ENCODE measurements around the gene SULT2B1. TPM values are rescaled to one million over a fixed set of nuclear protein-coding genes. Genes with fewer than 3 reads are reported as not detected.

Gene SULT2B1
- total RNA-seq, 1 donor from 2014 or later = 1.6 TPM

DNA sequence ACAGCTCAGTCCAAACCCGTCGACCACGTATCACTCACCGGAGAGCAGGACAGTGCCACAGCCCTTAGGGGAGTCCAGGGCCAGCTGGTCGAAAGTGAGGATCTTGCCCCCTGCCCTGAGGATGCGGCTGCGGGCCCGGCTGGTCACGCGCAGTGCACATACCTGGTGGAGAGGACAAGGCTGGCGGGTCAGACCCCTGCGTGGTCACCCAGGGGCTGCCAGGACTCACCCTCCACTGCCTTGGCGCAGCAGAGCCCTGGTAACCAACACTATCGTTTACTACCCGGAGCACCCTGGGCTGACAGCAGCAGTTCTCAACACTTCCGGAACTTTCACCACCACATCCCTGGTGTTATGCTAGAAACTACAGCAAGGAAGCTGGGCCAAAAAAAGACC is 64.1 kb downstream of the SULT2B1 start:
- H3K27ac ChIP-seq = no peak overlapping the region
- Mint-ChIP-seq H3K4me1 (peaks cover 40% of the 10 kb centered on the region), H3K27ac (no peak overlapping the region), H3K4me3 (peak overlapping the region; percentile 77), H3K36me3 (peaks cover 15% of the 10 kb centered on the region), H3K9me3 (no peaks in the 10 kb centered on the region), H3K27me3 (ENCODE audit: insufficient read depth, low read depth) (peaks cover 6% of the 10 kb centered on the region)
- no peaks in the 10 kb centered on the region for H3K36me3 ChIP-seq
- DNase-seq (ENCODE audit: low spot score) = no peak
- peaks cover 46% of the 10 kb centered on the region for H4K20me1 ChIP-seq (ENCODE audit: low read depth)
- peaks cover 46% of the 10 kb centered on the region for H3K4me1 ChIP-seq
- H2AFZ ChIP-seq (replicated peaks) = no peak overlapping the region
- H3F3A ChIP-seq (ENCODE audit: low read depth) = peaks cover 62% of the 10 kb centered on the region
- TF ChIP-seq EZH2phosphoT487 (IDR thresholded peaks at IDR 0.05) (no peak), EZH2 (IDR thresholded peaks at IDR 0.05) (no peak)
- TF ChIP-seq, protein P1, sequence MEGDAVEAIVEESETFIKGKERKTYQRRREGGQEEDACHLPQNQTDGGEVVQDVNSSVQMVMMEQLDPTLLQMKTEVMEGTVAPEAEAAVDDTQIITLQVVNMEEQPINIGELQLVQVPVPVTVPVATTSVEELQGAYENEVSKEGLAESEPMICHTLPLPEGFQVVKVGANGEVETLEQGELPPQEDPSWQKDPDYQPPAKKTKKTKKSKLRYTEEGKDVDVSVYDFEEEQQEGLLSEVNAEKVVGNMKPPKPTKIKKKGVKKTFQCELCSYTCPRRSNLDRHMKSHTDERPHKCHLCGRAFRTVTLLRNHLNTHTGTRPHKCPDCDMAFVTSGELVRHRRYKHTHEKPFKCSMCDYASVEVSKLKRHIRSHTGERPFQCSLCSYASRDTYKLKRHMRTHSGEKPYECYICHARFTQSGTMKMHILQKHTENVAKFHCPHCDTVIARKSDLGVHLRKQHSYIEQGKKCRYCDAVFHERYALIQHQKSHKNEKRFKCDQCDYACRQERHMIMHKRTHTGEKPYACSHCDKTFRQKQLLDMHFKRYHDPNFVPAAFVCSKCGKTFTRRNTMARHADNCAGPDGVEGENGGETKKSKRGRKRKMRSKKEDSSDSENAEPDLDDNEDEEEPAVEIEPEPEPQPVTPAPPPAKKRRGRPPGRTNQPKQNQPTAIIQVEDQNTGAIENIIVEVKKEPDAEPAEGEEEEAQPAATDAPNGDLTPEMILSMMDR (IDR thresholded peaks at IDR 0.05) = no peak
- H3K4me2 ChIP-seq = no peak overlapping the region
- no peaks in the 10 kb centered on the region for H3K9me3 ChIP-seq (ENCODE audit: low read depth)
- no peak overlapping the region for H3K9ac ChIP-seq
- peaks cover 47% of the 10 kb centered on the region for H3K79me2 ChIP-seq (ENCODE audit: low read depth)
- H3K4me3 ChIP-seq = no peak overlapping the region
- no peaks in the 10 kb centered on the region for H3K27me3 ChIP-seq

DNA sequence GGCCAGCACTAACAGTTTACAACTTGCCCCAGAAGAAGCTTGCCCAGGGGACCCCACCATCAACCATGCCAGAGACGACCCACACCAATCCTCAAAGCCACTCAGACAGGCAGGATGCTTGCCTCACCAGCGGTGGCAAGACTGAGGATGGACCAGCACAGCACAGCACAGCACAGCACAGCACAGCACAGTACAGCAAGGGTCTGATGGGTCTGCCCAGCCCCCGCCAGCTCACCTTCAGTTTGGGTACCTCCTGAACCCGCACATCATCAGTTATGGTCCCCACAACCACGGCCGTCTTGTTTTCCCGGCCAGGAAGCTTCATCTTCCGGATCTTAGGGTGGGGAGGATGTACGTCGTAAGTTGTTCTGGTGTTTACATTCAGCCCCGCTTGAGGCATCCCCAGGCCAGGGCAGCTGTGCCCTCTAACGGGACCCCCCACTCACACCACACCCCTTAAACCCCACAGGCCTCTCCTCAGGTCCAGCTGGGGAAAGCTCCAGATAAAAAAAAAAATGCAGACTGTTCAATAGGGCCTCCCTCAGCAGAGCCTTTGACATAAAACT is 64.6 kb downstream of the SULT2B1 start:
- H3K4me3 ChIP-seq = peak overlapping the region; percentile 83
- H3K79me2 ChIP-seq (ENCODE audit: low read depth) = peaks cover 47% of the 10 kb centered on the region
- peak overlapping the region; percentile 62 for H3K27ac ChIP-seq
- Mint-ChIP-seq H3K4me3 (peak overlapping the region; percentile 77), H3K27me3 (ENCODE audit: insufficient read depth, low read depth) (peaks cover 6% of the 10 kb centered on the region), H3K36me3 (peaks cover 15% of the 10 kb centered on the region), H3K27ac (no peak overlapping the region), H3K4me1 (peaks cover 43% of the 10 kb centered on the region), H3K9me3 (no peaks in the 10 kb centered on the region)
- TF ChIP-seq EZH2 (IDR thresholded peaks at IDR 0.05) (no peak), EZH2phosphoT487 (IDR thresholded peaks at IDR 0.05) (no peak)
- TF ChIP-seq, protein P1 (IDR thresholded peaks at IDR 0.05) = no peak
- H3K36me3 ChIP-seq = no peaks in the 10 kb centered on the region
- H3K4me1 ChIP-seq = peaks cover 46% of the 10 kb centered on the region
- no peak overlapping the region for H2AFZ ChIP-seq (replicated peaks)
- peaks cover 46% of the 10 kb centered on the region for H4K20me1 ChIP-seq (ENCODE audit: low read depth)
- H3K27me3 ChIP-seq = no peaks in the 10 kb centered on the region
- no peak for DNase-seq (ENCODE audit: low spot score)
- H3K9me3 ChIP-seq (ENCODE audit: low read depth) = no peaks in the 10 kb centered on the region
- peak overlapping the region; percentile 95 for H3K4me2 ChIP-seq
- H3K9ac ChIP-seq = peak overlapping the region; percentile 99
- peaks cover 62% of the 10 kb centered on the region for H3F3A ChIP-seq (ENCODE audit: low read depth)

DNA sequence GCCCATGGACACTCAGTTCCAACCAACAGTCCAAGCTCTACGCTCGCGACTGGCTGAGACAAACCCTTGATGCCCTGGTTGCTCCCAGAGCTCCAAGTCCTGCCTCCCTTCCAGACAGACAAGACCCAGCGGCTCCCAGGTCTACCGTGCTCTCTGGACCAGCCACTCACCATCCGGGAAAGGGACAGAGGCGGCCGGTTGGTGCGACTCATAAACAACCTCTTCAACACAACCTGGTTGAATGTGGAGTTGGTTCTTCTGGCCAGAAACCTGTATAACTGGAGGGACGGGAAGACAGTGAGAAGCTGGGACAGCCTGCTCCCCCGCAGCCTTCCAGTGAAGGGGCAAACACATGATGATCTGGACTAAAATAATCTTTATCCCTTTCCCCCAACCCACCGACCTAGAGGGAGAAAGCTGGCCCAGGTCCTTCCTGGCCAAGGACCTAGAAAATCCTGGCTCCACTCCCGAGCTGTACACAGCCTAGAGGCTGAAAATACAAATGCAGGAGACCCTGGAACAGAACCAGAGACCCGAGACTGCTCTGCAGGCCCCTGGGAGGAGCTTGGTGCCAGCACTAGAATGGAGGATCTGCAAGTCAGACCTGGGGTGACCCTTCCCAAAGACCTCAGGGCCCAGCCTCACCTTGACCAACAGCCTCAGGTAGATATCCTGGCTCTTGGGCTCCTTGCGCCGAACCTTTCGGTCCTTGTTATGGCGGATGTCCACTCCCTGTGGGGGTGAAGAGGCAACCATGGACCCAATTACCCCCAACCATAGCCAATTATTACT is 65.4 kb downstream of the SULT2B1 start:
- H3K36me3 Mint-ChIP-seq = peaks cover 15% of the 10 kb centered on the region
- H4K20me1 ChIP-seq (ENCODE audit: low read depth) = peaks cover 46% of the 10 kb centered on the region
- H3K9me3 Mint-ChIP-seq = no peaks in the 10 kb centered on the region
- peaks cover 46% of the 10 kb centered on the region for H3K4me1 ChIP-seq
- no peaks in the 10 kb centered on the region for H3K36me3 ChIP-seq
- TF ChIP-seq, protein P1 (IDR thresholded peaks at IDR 0.05) = no peak
- TF ChIP-seq EZH2phosphoT487 (IDR thresholded peaks at IDR 0.05) = no peak
- no peak for TF ChIP-seq EZH2 (IDR thresholded peaks at IDR 0.05)
- H3K4me2 ChIP-seq = peak overlapping the region; percentile 95
- H3F3A ChIP-seq (ENCODE audit: low read depth) = peaks cover 62% of the 10 kb centered on the region
- peak overlapping the region; percentile 62 for H3K27ac ChIP-seq
- DNase-seq (ENCODE audit: low spot score) = no peak
- peaks cover 47% of the 10 kb centered on the region for H3K79me2 ChIP-seq (ENCODE audit: low read depth)
- H3K4me3 Mint-ChIP-seq = peak overlapping the region; percentile 98
- peak overlapping the region; percentile 99 for H3K9ac ChIP-seq
- H3K4me3 ChIP-seq = peak overlapping the region; percentile 83
- no peak overlapping the region for H3K27ac Mint-ChIP-seq
- peaks cover 46% of the 10 kb centered on the region for H3K4me1 Mint-ChIP-seq
- H2AFZ ChIP-seq (replicated peaks) = no peak overlapping the region
- no peaks in the 10 kb centered on the region for H3K27me3 ChIP-seq
- no peaks in the 10 kb centered on the region for H3K9me3 ChIP-seq (ENCODE audit: low read depth)
- H3K27me3 Mint-ChIP-seq (ENCODE audit: insufficient read depth, low read depth) = peaks cover 6% of the 10 kb centered on the region
